Stomach (tissue), 4 donors: ENCODE data around the gene UBAC1.

Source experiments
- CTCF ChIP-seq, 7 experiments: fragments of 450-650 bp in 4 of 7; fragments of 200-600 bp in 3 of 7; sonication (generic) in 3 of 7; IDR thresholded peaks; one replicate each; pipeline ENCODE4 v1.5.1; 2016 to 2019; ENCODE audit warnings: antibody characterized with exemption in 7 of 7, control low read depth in 2 of 7, mild to moderate bottlenecking in 1 of 7
- POLR2A ChIP-seq, 4 donors: fragments of 450-650 bp; IDR thresholded peaks; one replicate each; pipeline ENCODE4 v1.6.1; 2016; ENCODE audit warnings: antibody characterized with exemption in 4 of 4, control low read depth in 2 of 4, mild to moderate bottlenecking in 1 of 4, moderate library complexity in 1 of 4

GRCh38 chr9:135987838-135988404 lies 26.7 kb upstream of the UBAC1 start:
- no peak for TF ChIP-seq POLR2A (IDR thresholded peaks at IDR 0.05)
- no peak for TF ChIP-seq CTCF (IDR thresholded peaks at IDR 0.05)
